HEK293 (cell line): Measurements from ENCODE around the gene SRSF8.
A peak's percentile ranks its signal among the peaks of the same experiment; 100 is the strongest.

Experiments used
- CTCF ChIA-PET: fragments of 350-600 bp; formaldehyde crosslinking; extraction: SDS; loops from one replicate; lab custom pipeline; 2021; ENCODE audit warnings: antibody characterized with exemption; lab: Yijun Ruan, JAX
- POLR2A ChIA-PET: fragments of 300-600 bp; formaldehyde crosslinking; extraction: SDS; loops from one replicate; lab custom pipeline; 2020; ENCODE audit warnings: antibody characterized with exemption, inconsistent platforms; lab: Yijun Ruan, JAX
- H3K27ac ChIP-seq: fragments of 200-500 bp; sonication (Bioruptor generic); 2 replicates; pipeline ENCODE4 v1.5.1; 2014; ENCODE audit warnings: low read depth, low read length, control low read depth, inconsistent platforms; ENCODE audit errors: extremely low read depth
- H3K36me3 ChIP-seq, 2 experiments: fragments of 200-500 bp in 1 of 2; sonication (Bioruptor generic) in 1 of 2; 1 replicate in 1 of 2; 2 replicates in 1 of 2; pipeline ENCODE4 v1.5.1; 2014 to 2017; ENCODE audit warnings: inconsistent platforms in 2 of 2, low read length in 2 of 2; ENCODE audit not compliant: control insufficient read depth in 2 of 2, insufficient read depth in 1 of 2
- H3K4me1 ChIP-seq: fragments of 200-500 bp; sonication (Bioruptor generic); 2 replicates; pipeline ENCODE4 v1.5.1; 2014; ENCODE audit warnings: mild to moderate bottlenecking, low read length, inconsistent platforms; ENCODE audit not compliant: control insufficient read depth, insufficient read depth
- H3K4me3 ChIP-seq: 2 replicates; pipeline ENCODE4 v1.5.1; 2011; ENCODE audit warnings: low read depth, mild to moderate bottlenecking, control low read depth, low read length, moderate library complexity
- H3K9me3 ChIP-seq: fragments of 200-500 bp; sonication (Bioruptor generic); 2 replicates; pipeline ENCODE4 v1.5.1; 2014; ENCODE audit warnings: low read depth, low read length, inconsistent platforms; ENCODE audit not compliant: control insufficient read depth, insufficient read depth
- EGR2 ChIP-seq: fragments of 450-650 bp; formaldehyde crosslinking; IDR thresholded peaks from 2 replicates; pipeline ENCODE4 v1.5.1; 2016; ENCODE audit warnings: low read depth, missing biosample characterization, missing genetic modification characterization
- GLIS1 ChIP-seq: fragments of 450-650 bp; formaldehyde crosslinking; IDR thresholded peaks from 2 replicates; pipeline ENCODE4 v1.5.1; 2016; ENCODE audit warnings: missing biosample characterization, missing genetic modification characterization
- GLIS2 ChIP-seq: fragments of 450-650 bp; formaldehyde crosslinking; IDR thresholded peaks from 2 replicates; pipeline ENCODE4 v1.5.1; 2016; ENCODE audit warnings: missing biosample characterization, missing genetic modification characterization
- HOXC10 ChIP-seq: sonication (generic); formaldehyde crosslinking; IDR thresholded peaks from 2 replicates; pipeline ENCODE4 v1.8.1; 2023; ENCODE audit warnings: mild to moderate bottlenecking, missing genetic modification reagents
- KLF17 ChIP-seq: fragments of 450-650 bp; formaldehyde crosslinking; IDR thresholded peaks from 2 replicates; pipeline ENCODE4 v1.5.1; 2016; ENCODE audit warnings: missing biosample characterization, missing genetic modification characterization
- RBAK ChIP-seq: fragments of 450-650 bp; formaldehyde crosslinking; IDR thresholded peaks from 2 replicates; pipeline ENCODE4 v1.5.1; 2016; ENCODE audit warnings: missing biosample characterization, missing genetic modification characterization
- SCRT2 ChIP-seq: fragments of 450-650 bp; formaldehyde crosslinking; IDR thresholded peaks from 2 replicates; pipeline ENCODE4 v1.5.1; 2016; ENCODE audit warnings: missing biosample characterization, missing genetic modification characterization
- SETDB1 ChIP-seq: IDR thresholded peaks from one replicate; pipeline ENCODE4 v1.6.1; 2017; ENCODE audit warnings: mild to moderate bottlenecking, low read length, moderate library complexity, mixed read lengths; ENCODE audit not compliant: insufficient read length
- SP2 ChIP-seq: fragments of 450-650 bp; formaldehyde crosslinking; IDR thresholded peaks from 2 replicates; pipeline ENCODE4 v1.5.1; 2016; ENCODE audit warnings: missing biosample characterization, missing genetic modification characterization
- ZBTB20 ChIP-seq: fragments of 450-650 bp; formaldehyde crosslinking; IDR thresholded peaks from 2 replicates; pipeline ENCODE4 v1.5.1; 2016; ENCODE audit warnings: missing biosample characterization, missing genetic modification characterization
- ZBTB8A ChIP-seq: fragments of 450-650 bp; formaldehyde crosslinking; IDR thresholded peaks from 2 replicates; pipeline ENCODE4 v1.5.1; 2016; ENCODE audit warnings: missing biosample characterization, missing genetic modification characterization
- ZFHX2 ChIP-seq: fragments of 450-650 bp; formaldehyde crosslinking; conservative IDR thresholded peaks from 2 replicates; pipeline ENCODE4 v1.5.1; 2016; ENCODE audit warnings: missing biosample characterization, missing genetic modification characterization
- ZNF221 ChIP-seq: fragments of 450-650 bp; formaldehyde crosslinking; IDR thresholded peaks from 2 replicates; pipeline ENCODE4 v1.5.1; 2017; ENCODE audit warnings: missing biosample characterization, missing genetic modification characterization, borderline replicate concordance
- ZNF362 ChIP-seq: fragments of 450-650 bp; formaldehyde crosslinking; IDR thresholded peaks from 2 replicates; pipeline ENCODE4 v1.5.1; 2016; ENCODE audit warnings: missing biosample characterization, missing genetic modification characterization
- ZNF416 ChIP-seq: fragments of 450-650 bp; formaldehyde crosslinking; IDR thresholded peaks from 2 replicates; pipeline ENCODE4 v1.5.1; 2016; ENCODE audit warnings: missing biosample characterization, missing genetic modification characterization
- ZNF514 ChIP-seq: fragments of 450-650 bp; formaldehyde crosslinking; IDR thresholded peaks from 2 replicates; pipeline ENCODE4 v1.5.1; 2016; ENCODE audit warnings: missing biosample characterization, missing genetic modification characterization
- ZNF521 ChIP-seq: fragments of 450-650 bp; formaldehyde crosslinking; IDR thresholded peaks from 2 replicates; pipeline ENCODE4 v1.5.1; 2017; ENCODE audit warnings: missing biosample characterization, mild to moderate bottlenecking, missing genetic modification characterization
- ZNF621 ChIP-seq: fragments of 450-650 bp; formaldehyde crosslinking; IDR thresholded peaks from 2 replicates; pipeline ENCODE4 v1.5.1; 2017; ENCODE audit warnings: missing biosample characterization, missing genetic modification characterization
- ZNF707 ChIP-seq: fragments of 450-650 bp; formaldehyde crosslinking; IDR thresholded peaks from 2 replicates; pipeline ENCODE4 v1.5.1; 2016; ENCODE audit warnings: missing biosample characterization, missing genetic modification characterization
- ZSCAN30 ChIP-seq: fragments of 450-650 bp; IDR thresholded peaks from 2 replicates; pipeline ENCODE4 v1.5.1; 2018; ENCODE audit warnings: missing biosample characterization, mild to moderate bottlenecking, missing genetic modification characterization, moderate library complexity
- TF ChIP-seq, protein P1 (sequence below): fragments of 450-650 bp; formaldehyde crosslinking; IDR thresholded peaks from 2 replicates; pipeline ENCODE4 v1.5.1; 2016; ENCODE audit warnings: missing biosample characterization, missing genetic modification characterization, low read depth

The SRSF8 gene

GRCh38 chr11:95103701-95104100, 37.0 kb downstream of the SRSF8 start (continued):
- TF ChIP-seq ZNF362 (tag by site-specific recombination), result no peak
- no peak for TF ChIP-seq ZSCAN30 (tag by site-specific recombination)
- no peak for TF ChIP-seq ZNF514
- no peak for TF ChIP-seq ZNF221 (tag by site-specific recombination)
- no peak for TF ChIP-seq GLIS2 (tag by site-specific recombination)
- TF ChIP-seq SETDB1, result no peak
- TF ChIP-seq, protein P1, sequence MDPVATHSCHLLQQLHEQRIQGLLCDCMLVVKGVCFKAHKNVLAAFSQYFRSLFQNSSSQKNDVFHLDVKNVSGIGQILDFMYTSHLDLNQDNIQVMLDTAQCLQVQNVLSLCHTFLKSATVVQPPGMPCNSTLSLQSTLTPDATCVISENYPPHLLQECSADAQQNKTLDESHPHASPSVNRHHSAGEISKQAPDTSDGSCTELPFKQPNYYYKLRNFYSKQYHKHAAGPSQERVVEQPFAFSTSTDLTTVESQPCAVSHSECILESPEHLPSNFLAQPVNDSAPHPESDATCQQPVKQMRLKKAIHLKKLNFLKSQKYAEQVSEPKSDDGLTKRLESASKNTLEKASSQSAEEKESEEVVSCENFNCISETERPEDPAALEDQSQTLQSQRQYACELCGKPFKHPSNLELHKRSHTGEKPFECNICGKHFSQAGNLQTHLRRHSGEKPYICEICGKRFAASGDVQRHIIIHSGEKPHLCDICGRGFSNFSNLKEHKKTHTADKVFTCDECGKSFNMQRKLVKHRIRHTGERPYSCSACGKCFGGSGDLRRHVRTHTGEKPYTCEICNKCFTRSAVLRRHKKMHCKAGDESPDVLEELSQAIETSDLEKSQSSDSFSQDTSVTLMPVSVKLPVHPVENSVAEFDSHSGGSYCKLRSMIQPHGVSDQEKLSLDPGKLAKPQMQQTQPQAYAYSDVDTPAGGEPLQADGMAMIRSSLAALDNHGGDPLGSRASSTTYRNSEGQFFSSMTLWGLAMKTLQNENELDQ (tag by site-specific recombination), result no peak
- TF ChIP-seq ZBTB8A (tag by site-specific recombination), result no peak
- TF ChIP-seq ZBTB20 (tag by site-specific recombination), result no peak

DNA sequence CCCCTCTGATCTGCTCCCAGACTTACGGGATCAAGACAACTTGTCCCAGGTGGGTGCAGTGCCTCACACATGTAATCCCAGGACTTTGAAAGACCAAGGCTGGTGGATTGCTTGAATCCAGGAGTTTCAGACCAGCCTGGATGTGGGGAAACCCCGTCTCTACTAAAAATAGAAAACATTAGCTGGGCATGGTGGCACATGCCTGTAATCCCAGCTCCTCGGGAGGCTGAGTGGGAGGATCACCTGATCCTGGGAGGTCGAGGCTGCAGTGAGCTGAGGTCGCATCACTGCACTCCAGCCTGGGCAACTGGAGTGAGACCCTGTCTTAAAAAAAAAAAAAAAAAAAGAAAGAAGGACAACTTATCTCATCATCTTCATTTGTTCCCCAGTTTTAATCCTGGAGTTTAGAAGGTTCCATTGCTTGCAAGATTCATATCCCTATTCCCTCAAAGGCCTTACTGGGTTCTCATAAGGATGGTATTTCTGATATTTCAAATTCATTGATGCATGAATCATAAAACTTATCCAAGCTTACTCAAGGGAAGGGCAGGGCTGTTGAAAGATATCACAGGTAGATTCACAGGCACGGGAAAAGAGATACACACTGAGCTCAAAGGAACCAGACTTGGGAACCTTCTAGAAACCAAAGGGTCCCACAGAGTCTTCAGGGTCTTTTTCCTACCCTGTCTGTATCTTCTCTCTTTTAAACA, 37.6 kb downstream of the SRSF8 start:
- H3K4me1 ChIP-seq, result peaks cover 20% of the 10 kb centered on the region
- no peaks in the 10 kb centered on the region for H3K9me3 ChIP-seq
- H3K4me3 ChIP-seq, result no peak overlapping the region
- no peaks in the 10 kb centered on the region for H3K36me3 ChIP-seq
- TF ChIP-seq SCRT2, result no peak
- no peak for TF ChIP-seq KLF17 (tag by site-specific recombination)
- TF ChIP-seq RBAK (tag by site-specific recombination), result no peak
- no peak for TF ChIP-seq HOXC10
- no peak for TF ChIP-seq ZNF707 (tag by site-specific recombination)
- no peak for TF ChIP-seq SETDB1
- TF ChIP-seq GLIS1 (tag by site-specific recombination), result peak; percentile 29; the same call in 1 of the 2 replicates
- TF ChIP-seq EGR2 (tag by site-specific recombination), result peak; percentile 23; the same call in 1 of the 2 replicates
- TF ChIP-seq ZNF621 (tag by site-specific recombination), result no peak
- no peak for TF ChIP-seq ZNF416 (tag by site-specific recombination)
- no peak for TF ChIP-seq SP2
- 0 out of 2 replicates have a peak, but pooled peaks have one; percentile 46 for TF ChIP-seq ZFHX2 (tag by site-specific recombination)
- no peak for TF ChIP-seq ZNF521 (tag by site-specific recombination)
- ChIA-PET CTCF (interaction anchor here (0.6 to 4.8 kb wide), 5 partner anchors 11 to 600 kb away, joined by 3 to 27 read pairs (median 8); no protein-coding TSS in a partner anchor), POLR2A (interaction anchor here (3.5 kb wide), 1 partner anchor 14 kb away, joined by 14 read pairs; the partner anchor contains the start of gene ENDOD1)
- H3K27ac ChIP-seq, result no peak overlapping the region
